GM12873 (cell line): ENCODE measurements around the gene CUL3.

ENCODE experiments used
- CTCF ChIP-seq: IDR thresholded peaks from 2 replicates; pipeline ENCODE4 v1.5.1; 2012; ENCODE audit warnings: low read depth, mild to moderate bottlenecking, moderate library complexity, low read length, control low read depth; ENCODE audit not compliant: insufficient read depth; ENCODE audit errors: missing control alignments

Gene CUL3

GRCh38 chr2:224472137-224472536, 113.0 kb downstream of the CUL3 start:
- no peak for TF ChIP-seq CTCF

- TF ChIP-seq CTCF = no peak
These were observed 115.7 kb downstream of the CUL3 start for GRCh38 chr2:224469374-224469964.

- no peak for TF ChIP-seq CTCF
These were observed 118.8 kb downstream of the CUL3 start for GRCh38 chr2:224466304-224466895.

GRCh38 chr2:224461391-224461790, 123.8 kb downstream of the CUL3 start:
- no peak for TF ChIP-seq CTCF

GRCh38 chr2:224457408-224458096, 127.6 kb downstream of the CUL3 start:
- TF ChIP-seq CTCF = no peak

GRCh38 chr2:224453892-224454291, 131.3 kb downstream of the CUL3 start:
- no peak for TF ChIP-seq CTCF
